ENCODE data around the gene CACNA2D3.
"Not testable (repeated sequence)": the region's sequence is repeated elsewhere in the genome, so short reads cannot be mapped to it uniquely, and the experiment has no call there.

The CACNA2D3 gene

DNA sequence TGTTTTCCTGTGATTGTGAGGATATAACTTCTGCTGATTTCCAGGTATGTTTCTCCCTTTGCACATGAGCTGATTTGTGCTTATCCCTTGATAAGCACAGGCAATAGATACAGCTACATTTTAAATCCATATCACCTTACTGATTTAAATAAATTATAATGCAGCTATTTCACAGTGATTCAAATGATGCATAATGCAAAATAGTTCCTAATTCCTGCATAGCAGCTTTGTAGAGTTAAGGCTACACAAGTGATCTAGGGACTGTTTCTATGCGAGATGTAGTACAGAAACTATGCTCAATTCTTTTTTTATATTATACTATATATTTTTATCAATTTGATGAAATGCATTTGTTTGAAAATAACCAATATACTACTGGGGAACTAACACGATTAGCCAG lies 471.3 kb downstream of the CACNA2D3 start:
- no peak for DNase-seq

DNA sequence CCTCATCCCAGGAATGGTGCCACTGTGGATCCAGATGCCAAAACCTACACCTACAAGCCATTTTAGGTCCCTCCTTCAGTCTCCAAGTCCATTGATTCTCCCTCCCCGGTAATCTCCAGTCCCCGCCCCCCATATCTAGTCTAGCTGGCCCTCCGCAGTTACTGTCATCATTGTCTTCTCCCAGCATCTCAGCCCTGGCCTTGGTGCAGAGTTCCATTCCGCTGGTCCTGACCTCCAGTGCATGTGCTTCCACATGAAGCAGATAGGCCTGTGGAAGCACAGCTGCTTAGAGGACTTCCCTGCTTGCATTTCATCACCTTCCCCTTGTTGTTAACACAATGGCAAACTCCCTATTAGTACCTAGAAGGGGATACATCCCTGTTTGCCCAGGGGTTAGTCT lies 473.7 kb downstream of the CACNA2D3 start:
- no peak for DNase-seq

DNA sequence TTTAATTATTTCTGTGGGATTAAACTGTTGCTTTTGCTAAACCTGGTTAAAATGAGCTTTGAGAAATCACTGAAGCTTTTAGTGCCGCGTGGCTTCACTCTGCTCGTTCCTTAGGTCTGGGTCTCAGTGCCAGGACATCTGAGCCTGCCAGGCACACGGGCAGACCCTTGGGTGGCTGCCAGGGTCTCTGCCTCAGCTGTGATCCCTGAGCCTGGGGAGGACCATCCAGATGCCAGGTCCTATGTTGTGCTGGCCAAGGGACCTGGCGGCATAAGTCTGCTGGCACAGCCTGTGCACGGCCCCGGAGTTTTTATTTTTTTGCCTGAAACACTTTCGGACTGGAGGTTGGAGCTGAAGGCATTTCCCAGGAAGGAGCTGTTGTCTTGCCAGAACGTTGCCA lies 477.4 kb downstream of the CACNA2D3 start:
- no peak for DNase-seq

DNA sequence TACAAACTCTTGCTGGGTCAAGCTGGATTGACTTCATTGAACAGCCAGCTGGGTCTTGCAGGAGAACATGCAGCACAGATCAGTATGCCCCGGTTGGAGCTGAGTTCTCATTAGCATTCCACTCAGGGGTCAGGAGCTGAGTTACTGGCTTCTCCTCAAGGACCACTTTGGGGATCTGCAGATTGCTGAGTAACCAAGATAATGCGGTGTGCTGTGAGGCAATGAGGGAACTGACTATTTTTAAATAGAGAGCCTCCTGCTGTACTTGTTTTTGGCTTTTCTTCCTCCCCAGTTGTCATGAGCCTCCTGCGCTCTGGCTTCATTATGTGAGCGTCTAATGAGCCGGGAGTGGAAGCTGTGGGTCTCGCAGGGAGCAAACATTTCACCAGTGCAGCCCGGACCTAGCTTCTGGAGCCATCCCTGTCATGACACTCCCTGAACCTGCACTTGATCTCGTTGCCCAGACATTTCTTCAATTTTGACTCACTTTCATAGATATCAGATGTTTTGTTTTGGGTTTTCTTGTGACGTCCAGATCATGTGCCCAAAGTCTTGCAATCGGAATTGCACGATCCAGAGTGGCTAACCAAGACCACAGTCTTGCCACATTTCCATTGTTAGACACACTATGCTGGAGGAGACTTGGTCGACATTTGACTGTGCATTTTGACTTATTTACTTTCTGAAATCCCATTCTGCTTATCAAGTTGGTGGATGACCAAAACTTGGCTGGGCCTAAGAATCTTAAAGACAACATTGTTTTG lies 478.3 kb downstream of the CACNA2D3 start:
- DNase-seq: no peak

DNA sequence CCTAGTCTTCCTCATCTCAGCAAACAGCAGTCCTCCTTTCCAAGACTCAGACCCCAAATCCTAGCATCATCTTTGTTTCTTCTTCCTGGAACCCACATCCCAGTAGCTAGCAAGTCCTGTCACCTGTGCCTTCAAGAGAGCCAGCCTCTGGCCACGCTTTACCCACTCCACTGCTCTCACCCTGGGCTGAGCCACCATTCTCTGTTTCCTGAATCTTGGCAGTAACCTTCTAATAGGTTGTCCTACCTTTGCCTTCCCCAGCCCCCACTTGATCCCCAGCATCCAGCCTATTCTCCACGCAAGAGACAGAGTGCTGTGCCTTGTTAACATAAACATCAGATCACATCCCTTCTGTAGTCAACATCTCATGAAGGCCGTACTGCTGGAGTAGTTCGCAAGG lies 482.1 kb downstream of the CACNA2D3 start:
- DNase-seq: no peak

DNA sequence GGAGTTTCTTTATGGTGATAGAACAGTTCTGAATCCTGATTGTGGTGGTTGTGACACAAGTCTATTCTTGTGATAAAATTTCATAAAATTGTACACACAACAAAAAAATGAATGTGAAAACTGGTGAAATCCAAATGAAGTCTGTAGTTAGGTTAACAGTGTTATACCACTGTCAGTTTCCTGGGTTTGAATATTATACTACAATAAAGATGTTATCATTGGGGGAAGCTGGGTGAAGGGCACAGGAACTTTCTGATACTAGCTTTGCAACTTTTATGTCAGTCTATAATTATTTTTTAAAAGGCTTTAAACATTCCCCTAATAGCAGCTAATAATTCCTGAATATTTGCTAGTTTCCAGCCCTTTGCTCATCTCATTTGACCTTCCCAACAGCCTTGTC lies 485.7 kb downstream of the CACNA2D3 start:
- no peak for DNase-seq

DNA sequence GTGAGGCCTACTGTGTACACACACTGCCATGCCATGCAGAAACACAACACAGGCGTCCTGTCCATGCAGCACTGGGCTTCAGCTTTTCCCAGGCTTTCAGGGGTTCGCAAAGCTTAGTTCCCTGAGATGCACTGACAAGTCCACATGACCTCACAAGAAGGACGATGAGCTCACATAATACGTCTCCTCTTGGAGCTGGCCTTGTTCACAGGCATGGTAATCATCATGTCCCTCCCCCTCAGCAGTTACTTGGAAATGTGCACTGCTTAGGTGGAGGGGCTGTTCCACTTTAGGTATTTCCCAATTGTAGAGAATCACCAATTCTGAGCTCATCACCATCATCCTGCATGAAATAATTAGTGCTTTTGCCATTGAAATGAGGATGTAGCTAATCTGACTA lies 496.7 kb downstream of the CACNA2D3 start:
- DNase-seq: no peak

DNA sequence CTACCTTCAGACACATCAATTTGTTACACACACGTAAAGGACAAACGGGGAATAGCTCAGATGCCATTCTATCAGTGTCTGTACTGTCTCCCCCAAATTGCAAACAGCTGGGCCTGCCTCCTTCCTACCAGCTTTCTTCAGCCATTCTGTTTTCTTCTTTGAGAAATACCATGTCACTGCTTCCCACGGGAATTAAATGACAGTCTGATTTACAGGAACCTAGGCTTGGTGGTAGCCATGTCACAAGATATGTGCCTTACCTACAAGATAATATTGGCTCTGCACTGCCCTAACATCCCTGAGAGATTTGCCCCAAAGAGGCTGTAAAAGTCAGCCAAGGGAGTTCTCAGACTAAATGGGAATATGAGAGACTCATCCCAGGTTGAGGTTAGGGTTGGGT lies 497.2 kb downstream of the CACNA2D3 start:
- DNase-seq: no peak

DNA sequence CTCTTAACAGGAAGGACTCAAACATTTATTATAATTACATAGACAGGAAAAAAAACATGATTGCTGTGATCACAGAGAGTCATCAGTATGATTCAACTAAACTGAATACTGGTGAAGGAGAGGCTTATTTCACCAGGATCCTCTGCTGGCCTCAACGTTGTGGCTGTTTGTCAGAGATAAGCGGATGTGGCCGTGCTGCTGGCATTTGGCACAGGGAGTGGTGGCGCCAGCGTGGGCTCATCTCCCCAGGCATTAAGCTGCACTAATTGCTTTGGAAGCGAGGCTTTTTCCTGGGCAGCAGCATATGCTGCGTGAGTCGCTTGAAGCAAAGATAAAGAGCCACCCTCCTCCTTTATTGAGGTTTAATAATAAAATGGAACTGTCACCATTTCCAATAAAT lies 498.8 kb downstream of the CACNA2D3 start:
- no peak for DNase-seq

DNA sequence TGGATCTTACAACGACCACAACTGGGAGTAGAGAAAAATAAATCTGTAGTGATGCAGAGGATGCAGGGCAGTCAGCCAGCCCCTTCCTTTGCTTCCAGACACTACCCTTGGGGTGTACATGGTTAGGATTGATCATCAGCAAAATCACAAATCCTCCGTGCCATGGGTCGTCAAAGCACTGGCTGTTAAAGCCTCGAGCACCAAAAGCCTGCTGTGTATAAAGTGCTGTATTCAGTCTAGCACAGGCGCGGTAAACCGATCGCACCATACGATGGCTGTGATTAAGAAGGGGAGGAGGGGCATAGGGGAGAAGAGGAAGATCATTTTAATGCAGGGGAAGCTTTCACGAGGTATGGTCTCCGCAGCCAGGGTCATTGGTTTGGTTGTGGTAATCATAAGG lies 500.3 kb downstream of the CACNA2D3 start:
- no peak for DNase-seq

DNA sequence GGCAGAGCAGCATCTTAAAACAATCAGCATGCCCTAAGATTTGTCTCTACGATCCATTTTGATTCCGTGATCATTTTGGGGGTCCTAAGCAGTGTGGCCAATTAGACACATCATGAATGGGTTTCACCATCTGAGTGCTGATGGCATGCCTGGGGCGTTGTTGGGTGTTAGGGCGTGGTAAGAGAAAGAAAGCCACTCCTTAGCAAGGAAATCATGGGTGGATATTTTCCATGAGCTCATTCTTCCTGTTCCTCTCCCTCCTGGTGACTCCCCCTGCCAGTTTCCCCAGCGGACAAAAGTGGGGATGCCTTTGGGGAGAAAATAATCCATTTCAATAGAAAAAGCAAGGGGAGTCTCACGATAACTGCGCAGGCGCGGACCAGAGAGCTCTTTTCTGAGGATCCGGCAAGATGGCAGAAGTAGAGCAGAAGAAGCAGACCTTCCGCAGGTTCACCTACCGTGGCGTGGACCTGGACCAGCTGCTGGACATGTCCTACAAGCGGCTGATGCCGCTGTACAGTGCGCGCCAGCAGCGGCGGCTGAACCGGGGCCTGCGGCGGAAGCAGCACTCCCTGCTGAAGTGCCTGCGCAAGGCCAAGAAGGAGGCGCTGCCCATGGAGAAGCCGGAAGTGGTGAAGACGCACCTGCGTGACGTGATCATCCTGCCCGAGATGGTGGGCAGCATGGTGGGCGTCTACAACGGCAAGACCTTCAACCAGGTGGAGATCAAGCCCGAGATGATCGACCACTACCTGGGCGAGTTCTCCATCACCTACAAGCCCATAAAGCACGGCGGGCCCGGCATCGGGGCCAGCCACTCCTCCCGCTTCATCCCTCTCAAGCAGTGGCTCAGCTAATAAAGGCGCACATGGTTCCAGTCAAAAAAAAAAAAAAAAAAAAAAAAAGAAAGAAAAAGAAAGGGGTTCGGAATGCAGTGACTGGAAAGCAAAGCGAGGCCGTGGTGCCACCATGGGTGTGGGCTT lies 503.7 kb downstream of the CACNA2D3 start:
- DNase-seq: no peak

DNA sequence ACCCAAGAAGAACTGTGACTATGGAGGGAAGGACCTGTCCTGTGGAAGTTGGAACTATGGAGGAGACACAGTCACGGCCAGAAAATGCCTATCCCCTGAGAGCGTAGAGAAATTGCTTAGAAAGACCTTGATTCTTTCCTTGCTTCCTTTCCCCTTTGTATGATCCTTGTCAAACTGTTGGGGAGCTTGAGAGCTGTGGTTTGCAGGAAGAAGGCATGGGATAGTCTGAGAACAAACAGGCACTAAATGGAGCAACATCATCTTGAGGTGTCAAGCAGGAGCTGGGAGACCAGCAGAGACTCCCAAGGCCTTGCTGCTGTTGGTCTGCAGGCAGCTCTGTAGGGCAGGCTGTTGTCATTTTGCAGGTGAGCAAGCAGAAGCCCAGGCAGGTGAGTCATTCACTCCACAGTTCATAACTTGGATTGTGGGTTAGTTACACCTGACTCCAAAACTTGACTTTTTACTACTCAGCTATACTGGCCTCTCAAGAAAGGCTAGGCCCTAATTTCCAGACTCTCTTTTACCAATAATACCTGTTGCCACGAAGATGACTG lies 506.6 kb downstream of the CACNA2D3 start:
- no peak for DNase-seq

DNA sequence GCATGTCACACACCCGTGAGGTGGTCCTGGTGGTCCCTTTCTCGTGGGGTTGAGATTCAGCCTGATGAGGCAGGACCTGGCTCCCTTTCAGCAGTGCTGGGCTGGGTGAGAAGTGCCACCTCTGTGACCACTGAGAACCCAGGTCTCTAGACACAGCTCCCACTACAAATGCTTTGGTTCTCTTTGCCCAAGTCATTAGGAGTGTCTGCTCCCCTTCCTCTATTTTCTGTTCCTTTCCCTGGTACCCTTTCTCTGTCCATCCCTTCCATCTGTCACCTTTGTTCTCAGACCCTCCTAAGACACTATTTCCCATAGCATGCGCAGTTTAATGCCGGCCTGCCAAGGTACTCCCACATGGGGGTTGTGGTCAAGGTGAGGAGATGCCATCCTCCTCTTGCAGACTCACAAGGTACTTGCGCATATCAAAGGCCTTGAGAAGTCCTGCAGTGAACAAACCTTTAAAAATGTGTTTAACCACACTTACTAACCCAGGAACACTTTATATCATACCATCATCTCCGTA lies 507.8 kb downstream of the CACNA2D3 start:
- no peak for DNase-seq

DNA sequence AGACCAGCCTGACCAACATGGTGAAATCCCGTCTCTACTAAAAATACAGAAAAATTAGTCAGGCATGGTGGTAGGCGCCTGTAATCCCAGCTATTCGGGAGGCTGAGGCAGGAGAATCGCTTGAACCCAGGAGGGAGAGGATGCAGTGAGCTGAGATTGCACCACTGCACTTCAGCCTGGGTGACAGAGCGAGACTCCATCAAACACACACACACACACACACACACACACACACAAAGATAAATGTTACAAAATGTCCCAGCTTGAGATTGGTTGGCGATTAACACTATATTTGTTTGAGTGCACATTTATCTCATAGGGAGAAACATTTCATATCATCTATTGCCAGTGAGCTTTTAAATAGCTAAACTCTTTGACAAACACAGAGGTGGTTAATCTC lies 508.6 kb downstream of the CACNA2D3 start:
- DNase-seq: not testable (repeated sequence)

DNA sequence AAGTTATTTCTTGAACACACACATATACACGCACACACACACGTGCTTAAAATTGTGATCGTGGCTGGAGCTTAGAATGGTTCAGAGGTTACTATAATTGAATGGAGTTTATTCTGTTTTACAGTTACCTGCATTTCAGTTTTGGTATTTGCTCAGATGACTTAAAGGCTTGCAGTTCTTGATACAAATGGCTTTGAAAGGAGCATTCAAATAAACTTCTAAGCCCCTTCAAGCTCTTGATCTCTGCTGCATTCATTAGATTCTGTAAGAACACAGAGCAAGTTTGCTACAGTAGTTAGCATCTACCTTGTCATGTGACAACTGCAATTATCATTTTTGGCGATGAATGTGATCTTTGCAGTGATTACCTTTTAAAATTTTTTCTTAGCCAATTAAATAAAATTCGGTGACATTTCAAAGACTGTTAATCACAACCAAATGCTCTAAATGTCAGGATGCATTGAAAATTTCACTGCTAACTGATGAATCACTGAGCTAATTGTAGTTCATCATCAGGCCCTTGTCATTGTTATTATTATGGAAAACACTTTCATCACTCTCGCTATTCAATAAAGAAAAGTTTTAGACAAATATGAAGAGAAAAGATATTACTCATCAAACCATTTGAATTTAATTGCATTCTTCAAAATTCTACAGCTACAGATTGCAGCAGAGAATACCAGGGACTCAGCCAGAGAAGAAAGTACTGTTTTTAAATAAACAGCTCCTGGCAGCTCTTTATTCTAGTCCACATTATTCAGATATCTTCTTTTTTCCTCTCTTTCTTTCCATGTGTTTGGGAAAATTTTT lies 509.4 kb downstream of the CACNA2D3 start:
- DNase-seq: no peak

DNA sequence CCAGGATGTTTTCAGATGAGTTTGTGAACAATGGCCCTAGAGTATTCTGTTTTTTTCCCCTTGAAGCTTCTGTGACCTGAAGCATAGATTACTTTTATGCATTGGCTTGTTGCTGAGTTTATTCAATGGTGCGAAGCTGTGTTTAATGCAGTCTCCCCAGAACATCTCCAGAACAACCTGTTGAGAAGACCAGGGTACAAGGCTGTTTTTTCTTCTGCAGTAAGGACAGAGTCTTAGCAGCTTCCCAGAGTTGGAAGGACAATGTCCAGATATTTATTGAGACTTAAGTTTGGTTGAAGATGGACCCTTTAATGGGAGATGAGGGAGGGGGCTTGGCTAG lies 509.9 kb downstream of the CACNA2D3 start:
- DNase-seq: no peak

DNA sequence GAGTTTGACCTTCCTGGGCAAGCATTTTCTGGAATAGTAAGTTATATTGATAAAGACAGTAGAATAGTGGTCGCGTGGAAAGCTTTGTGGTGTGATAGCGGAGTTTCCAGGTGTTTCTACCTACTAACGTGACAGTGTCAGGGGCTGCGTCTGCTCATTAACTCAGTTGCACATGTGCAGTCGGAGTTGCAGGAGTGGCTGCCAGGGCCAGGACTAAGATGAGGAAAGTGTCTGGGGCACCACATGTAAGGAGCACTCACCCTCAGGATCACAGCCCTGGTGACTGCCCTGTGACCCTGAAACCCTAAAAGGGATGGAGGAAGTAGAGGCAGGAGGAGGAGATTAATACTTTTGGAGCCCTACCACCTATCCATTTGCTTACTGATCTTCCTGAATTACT lies 510.5 kb downstream of the CACNA2D3 start:
- DNase-seq: no peak

DNA sequence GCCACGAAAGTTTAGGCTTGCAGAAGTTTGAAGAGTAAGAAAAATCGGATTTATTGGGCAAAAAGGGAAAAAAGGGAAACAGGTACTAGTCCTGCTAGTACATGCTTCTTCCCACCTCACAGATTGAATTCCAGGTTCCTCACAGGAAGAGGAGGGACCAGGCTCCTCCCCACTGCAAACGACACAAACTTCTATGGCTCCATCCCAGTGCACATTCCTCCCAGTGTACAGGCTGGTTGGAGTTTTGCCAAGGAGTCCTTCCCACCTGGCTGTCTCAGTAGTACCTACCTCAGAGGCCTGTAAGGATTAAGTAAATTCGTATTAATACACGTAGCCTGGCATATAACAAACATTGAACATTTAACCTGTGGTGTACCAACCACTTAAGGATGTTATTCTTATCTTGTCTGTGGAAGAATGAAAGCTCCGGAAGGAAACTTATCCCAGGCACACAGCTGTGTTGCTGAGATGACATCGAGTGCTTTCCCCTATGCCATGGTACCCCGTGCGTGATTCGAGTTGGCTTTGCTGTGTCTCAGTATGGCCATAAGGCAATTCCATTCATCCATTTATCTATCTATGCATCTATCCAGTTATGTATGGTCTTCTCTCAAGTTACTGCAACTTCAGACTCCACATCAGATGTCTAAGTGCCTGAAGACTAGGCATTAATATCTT lies 511.2 kb downstream of the CACNA2D3 start:
- no peak for DNase-seq

DNA sequence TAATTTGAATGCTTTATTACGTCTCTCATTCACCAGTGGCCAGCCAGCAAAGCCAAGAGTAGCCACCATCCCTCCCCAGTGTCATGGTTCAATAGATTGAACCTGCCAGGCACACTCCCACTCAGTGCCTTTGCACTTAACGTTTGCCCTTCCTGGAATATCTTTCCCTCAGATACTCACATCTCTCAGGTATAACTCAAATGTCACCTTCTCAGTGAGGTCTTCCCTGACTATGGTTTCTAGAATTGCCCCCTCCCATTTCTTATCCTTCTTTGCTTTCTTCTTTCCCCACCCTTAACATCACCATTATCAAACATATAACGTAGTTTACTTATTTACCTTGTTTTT lies 511.7 kb downstream of the CACNA2D3 start:
- DNase-seq: no peak

DNA sequence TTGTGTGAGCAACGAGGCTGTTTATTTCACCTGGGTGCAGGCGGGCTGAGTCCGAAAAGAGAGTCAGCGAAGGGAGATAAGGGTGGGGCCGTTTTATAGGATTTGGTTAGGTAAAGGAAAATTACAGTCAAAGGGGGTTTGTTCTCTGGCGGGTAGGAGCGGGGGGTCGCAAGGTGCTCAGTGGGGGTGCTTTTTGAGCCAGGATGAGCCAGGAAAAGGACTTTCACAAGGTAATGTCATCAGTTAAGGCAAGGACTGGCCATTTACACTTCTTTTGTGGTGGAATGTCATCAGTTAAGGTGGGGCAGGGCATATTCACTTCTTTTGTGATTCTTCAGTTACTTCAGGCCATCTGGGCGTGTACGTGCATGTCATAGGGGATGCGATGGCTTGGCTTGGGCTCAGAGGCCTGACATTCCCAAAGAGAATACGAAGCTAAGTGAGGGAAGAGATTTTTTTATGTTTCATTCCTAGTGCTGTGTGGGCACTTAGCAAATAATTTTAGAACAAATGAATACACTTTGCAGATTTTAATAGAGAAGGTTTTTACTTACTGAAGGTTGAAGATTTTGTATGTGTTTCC lies 517.5 kb downstream of the CACNA2D3 start:
- not testable (repeated sequence) for DNase-seq

DNA sequence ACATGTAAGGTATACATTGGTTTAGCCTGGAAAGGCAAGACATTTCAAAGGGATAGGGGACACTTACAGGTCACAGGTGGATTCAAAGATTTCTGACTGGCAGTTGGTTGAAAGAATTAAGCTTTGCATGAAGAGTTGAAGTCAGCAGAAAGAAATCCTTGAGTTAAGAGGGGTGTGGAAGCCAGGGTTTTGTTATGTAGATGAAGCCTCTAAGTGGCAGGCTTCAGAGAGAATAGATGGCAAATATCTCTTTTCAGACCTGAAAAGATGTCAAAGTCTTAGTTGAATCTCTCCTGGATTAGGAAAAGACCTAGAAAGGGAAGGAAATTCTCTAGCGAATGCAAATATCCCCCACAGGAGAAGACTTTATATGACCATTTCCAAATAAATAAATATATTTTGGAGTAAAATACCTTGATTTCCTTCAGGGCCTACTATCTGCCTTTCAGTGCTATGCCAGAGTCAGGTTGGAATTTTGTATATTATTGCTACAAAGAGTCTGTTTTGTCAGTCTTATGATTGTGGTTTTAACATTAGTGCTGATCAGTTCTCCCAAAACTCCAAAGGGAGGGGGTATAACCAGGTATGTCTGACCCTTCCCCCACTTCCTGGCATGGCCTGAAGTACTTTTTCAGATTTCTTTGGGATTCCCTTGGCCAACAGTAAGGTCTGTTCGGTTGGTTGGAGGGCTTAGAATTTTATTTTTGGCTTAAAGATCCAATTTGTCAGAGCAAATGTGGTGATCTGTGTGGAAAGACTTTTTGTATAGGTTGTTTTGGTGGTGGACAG lies 519.1 kb downstream of the CACNA2D3 start:
- DNase-seq: no peak

All from activated CD4-positive, CD25-positive, alpha-beta regulatory T cell treated with anti-CD3 and anti-CD28 coated beads, Interleukin-2, amount 50 U/mL, for 72 hours (primary cell).